HepG2 (cell line): Measurements from ENCODE around the gene FAM193A.

ENCODE experiments used
- CTCF ChIP-seq: sonication (generic); formaldehyde crosslinking; IDR thresholded peaks from 2 replicates; pipeline ENCODE4 v1.5.0; 2020; ENCODE audit warnings: mild to moderate bottlenecking, missing genetic modification reagents, moderate library complexity
- EZH2 ChIP-seq: conservative IDR thresholded peaks from 2 replicates; pipeline ENCODE4 v1.6.1; 2012; ENCODE audit warnings: mild to moderate bottlenecking, low read depth, low read length, moderate library complexity
- IRX3 ChIP-seq: sonication (generic); formaldehyde crosslinking; IDR thresholded peaks from 2 replicates; pipeline ENCODE4 v1.8.1; 2023; ENCODE audit warnings: mild to moderate bottlenecking, low read depth, missing genetic modification reagents, borderline replicate concordance
- NFE2L2 ChIP-seq: fragments of 150-350 bp; IDR thresholded peaks from 2 replicates; pipeline ENCODE4 v1.6.1; 2014; ENCODE audit warnings: low read length
- PAX8 ChIP-seq: sonication (generic); formaldehyde crosslinking; IDR thresholded peaks from 2 replicates; pipeline ENCODE4 v1.8.0; 2022; ENCODE audit warnings: mild to moderate bottlenecking, missing genetic modification reagents, borderline replicate concordance
- SRSF1 ChIP-seq: fragments of 200-400 bp; formaldehyde crosslinking; optimal IDR thresholded peaks from 2 replicates; pipeline ENCODE3; 2017; ENCODE audit warnings: mild to moderate bottlenecking, low read depth, low read length, moderate library complexity
- TMF1 ChIP-seq: sonication (generic); formaldehyde crosslinking; IDR thresholded peaks from 2 replicates; pipeline ENCODE4 v1.8.1; 2022; ENCODE audit warnings: low read depth, missing genetic modification reagents
- ZC3H4 ChIP-seq: sonication (generic); formaldehyde crosslinking; IDR thresholded peaks from 2 replicates; pipeline ENCODE4 v1.4.0; 2020; ENCODE audit warnings: missing genetic modification reagents, borderline replicate concordance
- ZNF10 ChIP-seq: sonication (generic); formaldehyde crosslinking; IDR thresholded peaks from 2 replicates; pipeline ENCODE4 v1.4.0; 2020; ENCODE audit warnings: mild to moderate bottlenecking, low read depth, missing genetic modification reagents, borderline replicate concordance
- ZNF589 ChIP-seq: sonication (generic); formaldehyde crosslinking; conservative IDR thresholded peaks from 2 replicates; pipeline ENCODE4 v1.8.0; 2022; ENCODE audit warnings: mild to moderate bottlenecking, moderate library complexity, missing genetic modification reagents
- TF ChIP-seq, protein P1 (sequence below): sonication (generic); formaldehyde crosslinking; IDR thresholded peaks from 2 replicates; pipeline ENCODE4 v1.4.0; 2020; ENCODE audit warnings: missing genetic modification reagents, borderline replicate concordance
- TF ChIP-seq, protein P2 (sequence below): sonication (generic); formaldehyde crosslinking; IDR thresholded peaks from 2 replicates; pipeline ENCODE4 v1.5.0; 2020; ENCODE audit warnings: missing genetic modification reagents
- TF ChIP-seq, protein P3 (sequence below): sonication (generic); formaldehyde crosslinking; IDR thresholded peaks from 2 replicates; pipeline ENCODE4 v1.4.0; 2020; ENCODE audit warnings: mild to moderate bottlenecking, missing genetic modification reagents

GRCh38 chr4:2672700-2673099 is 136.3 kb downstream of the FAM193A start:
- TF ChIP-seq IRX3 (CRISPR knock-in tag) (no peak), TMF1 (no peak), EZH2 (no peak), CTCF (no peak), PAX8 (CRISPR knock-in tag) (no peak), NFE2L2 (no peak), ZC3H4 (CRISPR knock-in tag) (no peak), ZNF10 (CRISPR knock-in tag) (no peak), ZNF589 (CRISPR knock-in tag) (no peak), SRSF1 (no peak)
- TF ChIP-seq, protein P1, sequence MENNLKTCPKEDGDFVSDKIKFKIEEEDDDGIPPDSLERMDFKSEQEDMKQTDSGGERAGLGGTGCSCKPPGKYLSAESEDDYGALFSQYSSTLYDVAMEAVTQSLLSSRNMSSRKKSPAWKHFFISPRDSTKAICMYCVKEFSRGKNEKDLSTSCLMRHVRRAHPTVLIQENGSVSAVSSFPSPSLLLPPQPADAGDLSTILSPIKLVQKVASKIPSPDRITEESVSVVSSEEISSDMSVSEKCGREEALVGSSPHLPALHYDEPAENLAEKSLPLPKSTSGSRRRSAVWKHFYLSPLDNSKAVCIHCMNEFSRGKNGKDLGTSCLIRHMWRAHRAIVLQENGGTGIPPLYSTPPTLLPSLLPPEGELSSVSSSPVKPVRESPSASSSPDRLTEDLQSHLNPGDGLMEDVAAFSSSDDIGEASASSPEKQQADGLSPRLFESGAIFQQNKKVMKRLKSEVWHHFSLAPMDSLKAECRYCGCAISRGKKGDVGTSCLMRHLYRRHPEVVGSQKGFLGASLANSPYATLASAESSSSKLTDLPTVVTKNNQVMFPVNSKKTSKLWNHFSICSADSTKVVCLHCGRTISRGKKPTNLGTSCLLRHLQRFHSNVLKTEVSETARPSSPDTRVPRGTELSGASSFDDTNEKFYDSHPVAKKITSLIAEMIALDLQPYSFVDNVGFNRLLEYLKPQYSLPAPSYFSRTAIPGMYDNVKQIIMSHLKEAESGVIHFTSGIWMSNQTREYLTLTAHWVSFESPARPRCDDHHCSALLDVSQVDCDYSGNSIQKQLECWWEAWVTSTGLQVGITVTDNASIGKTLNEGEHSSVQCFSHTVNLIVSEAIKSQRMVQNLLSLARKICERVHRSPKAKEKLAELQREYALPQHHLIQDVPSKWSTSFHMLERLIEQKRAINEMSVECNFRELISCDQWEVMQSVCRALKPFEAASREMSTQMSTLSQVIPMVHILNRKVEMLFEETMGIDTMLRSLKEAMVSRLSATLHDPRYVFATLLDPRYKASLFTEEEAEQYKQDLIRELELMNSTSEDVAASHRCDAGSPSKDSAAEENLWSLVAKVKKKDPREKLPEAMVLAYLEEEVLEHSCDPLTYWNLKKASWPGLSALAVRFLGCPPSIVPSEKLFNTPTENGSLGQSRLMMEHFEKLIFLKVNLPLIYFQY (CRISPR knock-in tag): no peak
- TF ChIP-seq, protein P2, sequence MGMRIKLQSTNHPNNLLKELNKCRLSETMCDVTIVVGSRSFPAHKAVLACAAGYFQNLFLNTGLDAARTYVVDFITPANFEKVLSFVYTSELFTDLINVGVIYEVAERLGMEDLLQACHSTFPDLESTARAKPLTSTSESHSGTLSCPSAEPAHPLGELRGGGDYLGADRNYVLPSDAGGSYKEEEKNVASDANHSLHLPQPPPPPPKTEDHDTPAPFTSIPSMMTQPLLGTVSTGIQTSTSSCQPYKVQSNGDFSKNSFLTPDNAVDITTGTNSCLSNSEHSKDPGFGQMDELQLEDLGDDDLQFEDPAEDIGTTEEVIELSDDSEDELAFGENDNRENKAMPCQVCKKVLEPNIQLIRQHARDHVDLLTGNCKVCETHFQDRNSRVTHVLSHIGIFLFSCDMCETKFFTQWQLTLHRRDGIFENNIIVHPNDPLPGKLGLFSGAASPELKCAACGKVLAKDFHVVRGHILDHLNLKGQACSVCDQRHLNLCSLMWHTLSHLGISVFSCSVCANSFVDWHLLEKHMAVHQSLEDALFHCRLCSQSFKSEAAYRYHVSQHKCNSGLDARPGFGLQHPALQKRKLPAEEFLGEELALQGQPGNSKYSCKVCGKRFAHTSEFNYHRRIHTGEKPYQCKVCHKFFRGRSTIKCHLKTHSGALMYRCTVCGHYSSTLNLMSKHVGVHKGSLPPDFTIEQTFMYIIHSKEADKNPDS: no peak
- TF ChIP-seq, protein P3, sequence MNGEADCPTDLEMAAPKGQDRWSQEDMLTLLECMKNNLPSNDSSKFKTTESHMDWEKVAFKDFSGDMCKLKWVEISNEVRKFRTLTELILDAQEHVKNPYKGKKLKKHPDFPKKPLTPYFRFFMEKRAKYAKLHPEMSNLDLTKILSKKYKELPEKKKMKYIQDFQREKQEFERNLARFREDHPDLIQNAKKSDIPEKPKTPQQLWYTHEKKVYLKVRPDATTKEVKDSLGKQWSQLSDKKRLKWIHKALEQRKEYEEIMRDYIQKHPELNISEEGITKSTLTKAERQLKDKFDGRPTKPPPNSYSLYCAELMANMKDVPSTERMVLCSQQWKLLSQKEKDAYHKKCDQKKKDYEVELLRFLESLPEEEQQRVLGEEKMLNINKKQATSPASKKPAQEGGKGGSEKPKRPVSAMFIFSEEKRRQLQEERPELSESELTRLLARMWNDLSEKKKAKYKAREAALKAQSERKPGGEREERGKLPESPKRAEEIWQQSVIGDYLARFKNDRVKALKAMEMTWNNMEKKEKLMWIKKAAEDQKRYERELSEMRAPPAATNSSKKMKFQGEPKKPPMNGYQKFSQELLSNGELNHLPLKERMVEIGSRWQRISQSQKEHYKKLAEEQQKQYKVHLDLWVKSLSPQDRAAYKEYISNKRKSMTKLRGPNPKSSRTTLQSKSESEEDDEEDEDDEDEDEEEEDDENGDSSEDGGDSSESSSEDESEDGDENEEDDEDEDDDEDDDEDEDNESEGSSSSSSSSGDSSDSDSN (CRISPR knock-in tag): no peak
